Measurements from ENCODE around the gene NAT9. TPM values are rescaled to one million over a fixed set of nuclear protein-coding genes. Genes with fewer than 3 reads are reported as not detected.

Gene NAT9
- total RNA-seq, 4 donors from 2014 or later = 18.3 to 34.4 (median 27.6) TPM

DNA sequence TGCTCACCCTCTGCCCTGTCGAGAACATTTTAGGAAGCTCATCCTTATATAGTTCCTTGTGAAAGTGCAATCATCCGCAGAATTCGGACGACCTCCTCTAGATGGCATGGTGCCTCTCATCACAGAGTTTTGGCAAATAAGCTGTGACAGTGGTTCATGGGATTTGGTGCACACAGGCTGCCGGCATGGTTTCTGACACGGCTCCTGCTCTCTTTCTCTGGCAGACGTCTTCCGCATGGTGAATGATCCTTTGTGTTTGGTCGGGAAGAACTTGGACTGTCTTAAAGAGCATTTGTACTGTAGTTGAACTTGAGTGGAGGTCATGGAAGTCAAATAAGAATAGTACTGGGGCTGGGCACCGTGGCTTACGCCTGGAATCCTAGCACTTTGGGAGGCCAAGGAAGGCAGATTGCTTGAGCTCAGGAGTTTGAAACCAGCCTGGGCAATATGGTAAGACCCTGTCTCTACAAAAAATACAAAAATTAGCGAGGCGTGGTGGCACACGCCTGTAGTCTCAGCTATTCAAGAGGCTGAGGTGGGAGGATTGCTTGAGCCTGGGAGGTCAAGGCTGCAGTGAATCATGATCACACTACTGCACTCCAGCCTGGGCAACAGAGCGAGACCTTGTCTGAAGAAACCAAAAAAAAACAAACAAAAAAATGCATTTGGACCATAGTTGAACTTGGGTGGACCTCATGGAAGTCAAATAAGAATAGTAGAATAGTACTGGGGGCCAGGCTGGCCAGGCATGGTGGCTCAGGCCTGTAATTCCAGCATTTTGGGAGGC lies 34.7 kb upstream of the NAT9 start:
- WGBS, 2 donors (ENCODE audit: low coverage in 1 of 2) = 92 to 100% methylated on average over 2 to 15 of the region's 15 CpGs
- no peaks in the 10 kb centered on the region for H3K9me3 ChIP-seq
- no peak for TF ChIP-seq POLR2A (IDR thresholded peaks at IDR 0.05)
- no peak for TF ChIP-seq EP300 (IDR thresholded peaks at IDR 0.05; ENCODE audit: low read depth)
- no peak for TF ChIP-seq POLR2AphosphoS5 (IDR thresholded peaks at IDR 0.05)
- TF ChIP-seq, protein P1, sequence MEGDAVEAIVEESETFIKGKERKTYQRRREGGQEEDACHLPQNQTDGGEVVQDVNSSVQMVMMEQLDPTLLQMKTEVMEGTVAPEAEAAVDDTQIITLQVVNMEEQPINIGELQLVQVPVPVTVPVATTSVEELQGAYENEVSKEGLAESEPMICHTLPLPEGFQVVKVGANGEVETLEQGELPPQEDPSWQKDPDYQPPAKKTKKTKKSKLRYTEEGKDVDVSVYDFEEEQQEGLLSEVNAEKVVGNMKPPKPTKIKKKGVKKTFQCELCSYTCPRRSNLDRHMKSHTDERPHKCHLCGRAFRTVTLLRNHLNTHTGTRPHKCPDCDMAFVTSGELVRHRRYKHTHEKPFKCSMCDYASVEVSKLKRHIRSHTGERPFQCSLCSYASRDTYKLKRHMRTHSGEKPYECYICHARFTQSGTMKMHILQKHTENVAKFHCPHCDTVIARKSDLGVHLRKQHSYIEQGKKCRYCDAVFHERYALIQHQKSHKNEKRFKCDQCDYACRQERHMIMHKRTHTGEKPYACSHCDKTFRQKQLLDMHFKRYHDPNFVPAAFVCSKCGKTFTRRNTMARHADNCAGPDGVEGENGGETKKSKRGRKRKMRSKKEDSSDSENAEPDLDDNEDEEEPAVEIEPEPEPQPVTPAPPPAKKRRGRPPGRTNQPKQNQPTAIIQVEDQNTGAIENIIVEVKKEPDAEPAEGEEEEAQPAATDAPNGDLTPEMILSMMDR (IDR thresholded peaks at IDR 0.05) = no peak
- H3K36me3 ChIP-seq = no peaks in the 10 kb centered on the region
- H3K27me3 ChIP-seq = no peaks in the 10 kb centered on the region
- in situ Hi-C loops (cut with MboI; ENCODE audit: low pct_ligation_motif_present in 1 of 4, low pct_unique_long_range_greater_than_20kb in 1 of 4, low sequenced_read_pairs in 3 of 4) (no loop called here), intact Hi-C loops (cut with DNase I; ENCODE audit: low total_unique reads) (no loop called here)
- no peak overlapping the region for H3K27ac ChIP-seq
- no peak for DNase-seq
- H3K4me1 ChIP-seq = no peaks in the 10 kb centered on the region
- H3K4me3 ChIP-seq = no peak overlapping the region

DNA sequence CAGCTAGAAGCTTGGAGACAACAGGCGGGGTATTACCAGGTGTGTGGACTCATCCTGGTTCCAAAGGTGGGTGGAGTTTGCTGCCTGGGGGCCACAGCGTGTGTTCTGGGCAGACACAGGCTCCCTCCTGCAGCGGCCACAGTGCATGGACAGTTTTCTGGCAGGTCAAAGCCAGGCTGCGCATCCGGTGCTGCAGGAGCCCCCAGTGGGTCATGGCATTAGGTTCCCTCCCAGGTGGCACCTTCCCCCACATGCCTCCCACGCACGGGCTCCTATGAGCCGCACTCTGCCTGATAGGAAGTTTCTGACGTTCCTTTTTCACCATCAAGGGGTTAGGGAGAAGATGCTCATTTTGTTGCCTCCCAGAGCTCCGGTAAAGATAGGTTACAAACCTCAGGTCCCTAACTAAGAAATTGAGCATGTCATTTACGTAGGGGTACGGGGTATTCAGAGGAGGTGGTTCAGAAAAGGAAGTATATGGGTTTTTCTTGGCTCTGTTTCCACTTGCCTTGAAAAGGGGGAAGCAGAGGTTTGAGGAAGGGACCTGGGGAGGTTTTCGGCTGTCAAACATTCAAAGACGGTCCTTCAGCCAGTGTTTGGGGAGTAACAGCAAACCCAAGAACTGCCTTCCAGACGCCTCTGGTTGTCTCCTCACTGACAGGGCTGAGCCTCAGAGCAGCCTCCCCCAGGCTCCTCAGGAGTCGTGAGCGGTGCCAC lies 32.7 kb upstream of the NAT9 start:
- in situ Hi-C loops (cut with MboI; ENCODE audit: low pct_ligation_motif_present in 1 of 4, low pct_unique_long_range_greater_than_20kb in 1 of 4, low sequenced_read_pairs in 3 of 4) = no loop called here
- no peaks in the 10 kb centered on the region for H3K27me3 ChIP-seq
- intact Hi-C loops (cut with DNase I; ENCODE audit: low total_unique reads) = no loop called here
- H3K4me1 ChIP-seq = peaks cover 0 to 5% (median 0%) of the 10 kb centered on the region in 4 donors
- H3K27ac ChIP-seq = no peak overlapping the region
- DNase-seq = no peak
- no peaks in the 10 kb centered on the region for H3K36me3 ChIP-seq
- H3K9me3 ChIP-seq = no peaks in the 10 kb centered on the region
- H3K4me3 ChIP-seq = no peak overlapping the region
- TF ChIP-seq, protein P1 (IDR thresholded peaks at IDR 0.05) = no peak
- no peak for TF ChIP-seq POLR2A (IDR thresholded peaks at IDR 0.05)
- no peak for TF ChIP-seq POLR2AphosphoS5 (IDR thresholded peaks at IDR 0.05)
- TF ChIP-seq EP300 (IDR thresholded peaks at IDR 0.05; ENCODE audit: low read depth) = no peak
- WGBS, 2 donors (ENCODE audit: low coverage in 1 of 2) = 89% methylated on average over 17 of the region's 17 CpGs; no CpG with 5 or more reads in 1 of the 2 donors

DNA sequence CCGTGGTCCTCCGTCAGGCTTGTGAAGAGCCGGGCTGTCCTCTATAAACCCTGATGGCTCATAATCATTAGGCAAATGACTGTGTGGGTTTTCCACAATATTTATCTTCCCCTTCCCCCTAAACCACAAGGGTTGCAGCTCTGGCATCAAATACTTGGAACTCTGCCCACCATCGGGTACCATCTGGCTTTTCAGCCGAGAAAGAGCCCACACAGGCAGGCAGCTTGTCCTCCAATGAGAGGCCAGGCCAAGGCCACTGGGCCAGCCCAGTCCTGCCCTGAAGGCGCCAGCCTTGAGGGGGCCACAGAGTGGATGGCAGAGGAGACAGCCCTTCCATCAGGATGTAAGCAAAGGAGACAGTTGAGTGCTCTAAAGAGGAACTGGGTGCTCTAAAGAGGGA lies 31.8 kb upstream of the NAT9 start:
- Histone ChIP-seq H3K9me3 (no peaks in the 10 kb centered on the region), H3K27me3 (no peaks in the 10 kb centered on the region), H3K4me1 (peaks cover 0 to 5% (median 0%) of the 10 kb centered on the region in 4 donors), H3K36me3 (no peaks in the 10 kb centered on the region), H3K27ac (no peak overlapping the region), H3K4me3 (no peak overlapping the region)
- TF ChIP-seq EP300 (IDR thresholded peaks at IDR 0.05; ENCODE audit: low read depth) = no peak
- TF ChIP-seq POLR2AphosphoS5 (IDR thresholded peaks at IDR 0.05) = no peak
- TF ChIP-seq POLR2A (IDR thresholded peaks at IDR 0.05) = no peak
- TF ChIP-seq, protein P1 (IDR thresholded peaks at IDR 0.05) = no peak
- in situ Hi-C loops (cut with MboI; ENCODE audit: low pct_ligation_motif_present in 1 of 4, low pct_unique_long_range_greater_than_20kb in 1 of 4, low sequenced_read_pairs in 3 of 4) = no loop called here
- 78% methylated on average over 6 of the region's 6 CpGs; no CpG with 5 or more reads in 1 of the 2 donors for WGBS, 2 donors (ENCODE audit: low coverage in 1 of 2)
- intact Hi-C loops (cut with DNase I; ENCODE audit: low total_unique reads) = no loop called here
- no peak for DNase-seq

DNA sequence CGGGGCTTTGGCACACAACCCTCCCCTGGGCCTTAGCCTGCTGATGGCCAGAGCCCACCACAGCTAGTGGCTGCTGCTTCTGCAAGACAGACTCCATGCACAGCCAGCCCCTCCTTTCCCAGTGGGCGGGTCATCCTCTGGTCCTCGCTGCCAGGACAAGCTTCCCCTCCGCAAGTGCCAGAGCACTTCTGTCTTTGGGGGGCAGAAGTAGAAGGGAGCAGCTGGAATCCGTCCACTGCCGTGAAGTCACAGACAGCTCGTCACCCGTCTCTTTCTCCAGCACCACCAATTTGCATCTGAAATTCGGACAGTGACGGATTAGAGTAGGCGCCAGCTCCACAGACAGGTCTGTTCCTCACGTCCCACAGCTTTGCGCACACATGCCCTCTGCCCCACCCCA lies 31.3 kb upstream of the NAT9 start:
- WGBS, 2 donors (ENCODE audit: low coverage in 1 of 2) = 91% methylated on average over 13 of the region's 13 CpGs; no CpG with 5 or more reads in 1 of the 2 donors
- intact Hi-C loops (cut with DNase I; ENCODE audit: low total_unique reads) = no loop called here
- in situ Hi-C loops (cut with MboI; ENCODE audit: low pct_ligation_motif_present in 1 of 4, low pct_unique_long_range_greater_than_20kb in 1 of 4, low sequenced_read_pairs in 3 of 4) = no loop called here
- Histone ChIP-seq H3K27ac (no peak overlapping the region), H3K4me3 (no peak overlapping the region), H3K9me3 (no peaks in the 10 kb centered on the region), H3K36me3 (no peaks in the 10 kb centered on the region), H3K4me1 (peaks cover 0 to 5% (median 0%) of the 10 kb centered on the region in 4 donors), H3K27me3 (no peaks in the 10 kb centered on the region)
- TF ChIP-seq POLR2AphosphoS5 (IDR thresholded peaks at IDR 0.05) = no peak
- TF ChIP-seq EP300 (IDR thresholded peaks at IDR 0.05; ENCODE audit: low read depth) = no peak
- TF ChIP-seq POLR2A (IDR thresholded peaks at IDR 0.05) = no peak
- TF ChIP-seq, protein P1 (IDR thresholded peaks at IDR 0.05) = no peak
- DNase-seq = no peak
